AG04449 (cell line): ENCODE results near the gene OR1J2.
"Not testable (repeated sequence)": the region's sequence is repeated elsewhere in the genome, so short reads cannot be mapped to it uniquely, and the experiment has no call there.

Experiments
- CTCF ChIA-PET: fragments of 350-600 bp; formaldehyde crosslinking; extraction: SDS; loops from one replicate; lab custom pipeline; 2021; ENCODE audit warnings: antibody characterized with exemption; lab: Yijun Ruan, JAX
- POLR2A ChIA-PET: fragments of 400-600, 350-600 bp; formaldehyde crosslinking; extraction: SDS; loops from one replicate; lab custom pipeline; 2020; ENCODE audit warnings: antibody characterized with exemption, inconsistent platforms; lab: Yijun Ruan, JAX
- DNase-seq: peaks from one replicate; pipeline ENCODE4 v3.0.0-alpha.2; 2010; ENCODE audit warnings: low read depth, low spot score
- H3K4me3 ChIP-seq: 2 replicates; pipeline ENCODE4 v1.5.1; 2011; ENCODE audit warnings: low read depth, mild to moderate bottlenecking, control low read depth, low read length
- TF ChIP-seq, protein P1 (sequence below): IDR thresholded peaks from one replicate; pipeline ENCODE4 v1.5.1; 2011; ENCODE audit warnings: mild to moderate bottlenecking, moderate library complexity, low read length, control low read depth, inconsistent platforms; ENCODE audit not compliant: insufficient read depth; ENCODE audit errors: missing control alignments

Gene OR1J2

GRCh38 chr9:122506964-122507363 is 3.6 kb upstream of the OR1J2 start:
- H3K4me3 ChIP-seq, result no peak overlapping the region
- no peak for DNase-seq
- TF ChIP-seq, protein P1, sequence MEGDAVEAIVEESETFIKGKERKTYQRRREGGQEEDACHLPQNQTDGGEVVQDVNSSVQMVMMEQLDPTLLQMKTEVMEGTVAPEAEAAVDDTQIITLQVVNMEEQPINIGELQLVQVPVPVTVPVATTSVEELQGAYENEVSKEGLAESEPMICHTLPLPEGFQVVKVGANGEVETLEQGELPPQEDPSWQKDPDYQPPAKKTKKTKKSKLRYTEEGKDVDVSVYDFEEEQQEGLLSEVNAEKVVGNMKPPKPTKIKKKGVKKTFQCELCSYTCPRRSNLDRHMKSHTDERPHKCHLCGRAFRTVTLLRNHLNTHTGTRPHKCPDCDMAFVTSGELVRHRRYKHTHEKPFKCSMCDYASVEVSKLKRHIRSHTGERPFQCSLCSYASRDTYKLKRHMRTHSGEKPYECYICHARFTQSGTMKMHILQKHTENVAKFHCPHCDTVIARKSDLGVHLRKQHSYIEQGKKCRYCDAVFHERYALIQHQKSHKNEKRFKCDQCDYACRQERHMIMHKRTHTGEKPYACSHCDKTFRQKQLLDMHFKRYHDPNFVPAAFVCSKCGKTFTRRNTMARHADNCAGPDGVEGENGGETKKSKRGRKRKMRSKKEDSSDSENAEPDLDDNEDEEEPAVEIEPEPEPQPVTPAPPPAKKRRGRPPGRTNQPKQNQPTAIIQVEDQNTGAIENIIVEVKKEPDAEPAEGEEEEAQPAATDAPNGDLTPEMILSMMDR, result no peak
- CTCF ChIA-PET, result no interaction called here
- POLR2A ChIA-PET, result no interaction called here

GRCh38 chr9:122518226-122518625 is 7.6 kb downstream of the OR1J2 start:
- H3K4me3 ChIP-seq, result no peak overlapping the region
- TF ChIP-seq, protein P1, result no peak
- DNase-seq, result no peak
- ChIA-PET CTCF (no interaction called here), POLR2A (no interaction called here)

DNA sequence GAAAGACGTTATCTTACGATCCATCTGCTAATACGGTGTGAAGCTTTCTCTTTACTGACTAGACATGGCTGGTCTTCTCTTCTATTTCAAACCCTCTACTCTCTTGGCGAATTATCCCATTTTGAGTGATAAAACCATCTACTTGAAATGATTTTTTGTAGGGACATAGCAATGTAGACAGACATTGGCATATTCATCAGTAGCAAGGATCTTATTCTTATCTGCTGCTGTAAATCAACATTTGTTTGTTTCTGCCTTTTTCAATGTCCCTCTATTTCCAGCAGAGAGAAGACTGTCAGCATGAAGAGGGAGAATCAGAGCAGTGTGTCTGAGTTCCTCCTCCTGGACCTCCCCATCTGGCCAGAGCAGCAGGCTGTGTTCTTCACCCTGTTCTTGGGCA is 8.2 kb downstream of the OR1J2 start, which contains the start of gene OR1J4:
OR1J4 (plus strand) TSS at position 301 of the 400 bp plus-strand sequence; CDS start at position 301, 0 bp downstream.
- H3K4me3 ChIP-seq, result no peak within 1 kb of the TSS
- DNase-seq, result no peak
- TF ChIP-seq, protein P1, result no peak
- ChIA-PET CTCF (no interaction called here), POLR2A (no interaction called here)

DNA sequence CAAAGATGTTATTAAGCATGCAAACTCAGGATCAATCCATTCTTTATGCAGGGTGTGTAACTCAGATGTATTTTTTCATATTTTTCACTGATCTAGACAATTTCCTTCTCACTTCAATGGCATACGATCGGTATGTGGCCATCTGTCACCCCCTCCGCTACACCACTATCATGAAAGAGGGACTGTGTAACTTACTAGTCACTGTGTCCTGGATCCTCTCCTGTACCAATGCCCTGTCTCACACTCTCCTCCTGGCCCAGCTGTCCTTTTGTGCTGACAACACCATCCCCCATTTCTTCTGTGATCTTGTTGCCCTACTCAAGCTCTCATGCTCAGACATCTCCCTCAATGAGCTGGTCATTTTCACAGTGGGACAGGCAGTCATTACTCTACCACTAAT is 8.8 kb downstream of the OR1J2 start:
- ChIA-PET POLR2A (no interaction called here), CTCF (no interaction called here)
- no peak for DNase-seq
- TF ChIP-seq, protein P1, result no peak
- H3K4me3 ChIP-seq, result no peak overlapping the region

DNA sequence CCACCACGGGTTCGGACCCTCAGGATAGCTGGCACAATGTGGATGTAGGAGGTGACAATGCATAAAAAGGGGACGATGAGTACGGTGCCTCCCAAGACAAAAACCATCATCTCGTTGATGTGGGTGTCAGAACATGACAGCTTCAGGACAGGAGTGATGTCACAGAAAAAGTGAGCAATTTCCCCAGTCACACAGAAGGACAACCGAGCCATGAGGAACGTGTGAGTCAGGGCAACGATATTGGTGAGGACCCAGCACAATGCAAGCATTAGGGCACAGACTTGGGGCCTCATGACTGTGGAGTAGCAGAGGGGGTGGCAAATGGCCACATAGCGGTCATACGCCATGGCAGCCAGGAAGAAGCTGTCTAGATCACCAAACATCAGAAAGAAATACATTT is 16.0 kb downstream of the OR1J2 start:
- CTCF ChIA-PET, result no interaction called here
- POLR2A ChIA-PET, result no interaction called here
- DNase-seq, result no peak
- H3K4me3 ChIP-seq, result no peak overlapping the region
- TF ChIP-seq, protein P1, result no peak

DNA sequence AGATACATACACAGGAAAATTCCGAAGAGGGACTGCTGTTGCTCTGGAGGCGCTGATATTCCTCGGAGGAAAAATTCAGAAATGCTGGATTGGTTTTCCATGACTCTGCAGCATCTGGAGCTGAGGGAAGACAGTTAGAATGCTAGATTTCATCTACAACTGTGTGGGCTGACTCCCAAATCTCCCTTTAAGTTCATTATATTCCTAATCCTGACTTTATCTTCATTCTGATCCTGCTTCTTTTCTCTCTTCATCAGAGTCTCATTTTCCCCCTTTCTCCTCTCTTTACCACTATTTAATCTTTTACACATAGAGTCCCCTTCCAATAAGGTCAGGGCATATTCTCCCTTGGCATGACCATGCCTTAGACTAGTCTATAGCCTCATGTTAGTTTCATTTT is 16.6 kb downstream of the OR1J2 start, which contains the start of gene OR1N1:
OR1N1 (minus strand) TSS at position 101 of the 400 bp plus-strand sequence; CDS start at position 101, 0 bp downstream.
- DNase-seq, result no peak
- no peak within 1 kb of the TSS for H3K4me3 ChIP-seq
- CTCF ChIA-PET, result no interaction called here
- TF ChIP-seq, protein P1, result no peak
- POLR2A ChIA-PET, result no interaction called here

GRCh38 chr9:122531157-122531556 is 20.6 kb downstream of the OR1J2 start:
- POLR2A ChIA-PET, DNase-seq, H3K4me3 ChIP-seq, CTCF ChIA-PET: not testable (repeated sequence)
